ENCODE measurements around the gene NENF.
"Not testable (repeated sequence)": the region's sequence is repeated elsewhere in the genome, so short reads cannot be mapped to it uniquely, and the experiment has no call there.

Gene NENF

GRCh38 chr1:212470059-212470458 is 37.3 kb downstream of the NENF start:
- no peaks in the 10 kb centered on the region for H3K9me3 ChIP-seq (ENCODE audit: control insufficient read depth, low read length)
- H3K27me3 ChIP-seq (replicated peaks; ENCODE audit: control insufficient read depth, insufficient read depth, low read length, poor library complexity, severe bottlenecking), result no peaks in the 10 kb centered on the region
- no peaks in the 10 kb centered on the region for H3K36me3 ChIP-seq (ENCODE audit: control insufficient read depth, insufficient read depth, low read length)
- H3K4me3 ChIP-seq (ENCODE audit: insufficient read depth, low read depth, low read length, poor library complexity, severe bottlenecking), result no peak overlapping the region
- H3K4me1 ChIP-seq (ENCODE audit: control insufficient read depth, insufficient read depth, low read length, poor library complexity, severe bottlenecking), result no peaks in the 10 kb centered on the region
- no peak for DNase-seq
- H3K27ac ChIP-seq (ENCODE audit: insufficient read depth, low read length, poor library complexity, severe bottlenecking), result no peak overlapping the region

GRCh38 chr1:212471286-212471685 is 38.6 kb downstream of the NENF start:
- H3K36me3 ChIP-seq (ENCODE audit: control insufficient read depth, insufficient read depth, low read length), result no peaks in the 10 kb centered on the region
- H3K27ac ChIP-seq (ENCODE audit: insufficient read depth, low read length, poor library complexity, severe bottlenecking), result no peak overlapping the region
- no peak for DNase-seq
- no peaks in the 10 kb centered on the region for H3K4me1 ChIP-seq (ENCODE audit: control insufficient read depth, insufficient read depth, low read length, poor library complexity, severe bottlenecking)
- no peak overlapping the region for H3K4me3 ChIP-seq (ENCODE audit: insufficient read depth, low read depth, low read length, poor library complexity, severe bottlenecking)
- H3K27me3 ChIP-seq (replicated peaks; ENCODE audit: control insufficient read depth, insufficient read depth, low read length, poor library complexity, severe bottlenecking), result no peaks in the 10 kb centered on the region
- no peaks in the 10 kb centered on the region for H3K9me3 ChIP-seq (ENCODE audit: control insufficient read depth, low read length)

- Histone ChIP-seq H3K4me1 (ENCODE audit: control insufficient read depth, insufficient read depth, low read length, poor library complexity, severe bottlenecking) (no peaks in the 10 kb centered on the region), H3K9me3 (ENCODE audit: control insufficient read depth, low read length) (no peaks in the 10 kb centered on the region), H3K27ac (ENCODE audit: insufficient read depth, low read length, poor library complexity, severe bottlenecking) (no peak overlapping the region), H3K36me3 (ENCODE audit: control insufficient read depth, insufficient read depth, low read length) (no peaks in the 10 kb centered on the region), H3K4me3 (ENCODE audit: insufficient read depth, low read depth, low read length, poor library complexity, severe bottlenecking) (no peak overlapping the region), H3K27me3 (replicated peaks; ENCODE audit: control insufficient read depth, insufficient read depth, low read length, poor library complexity, severe bottlenecking) (no peaks in the 10 kb centered on the region)
- DNase-seq, result no peak
Observed at GRCh38 chr1:212471891-212472675, 39.4 kb downstream of the NENF start.

- H3K36me3 ChIP-seq (ENCODE audit: control insufficient read depth, insufficient read depth, low read length), result no peaks in the 10 kb centered on the region
Observed at GRCh38 chr1:212473729-212474128, 41.0 kb downstream of the NENF start.

GRCh38 chr1:212475151-212475550 is 42.4 kb downstream of the NENF start:
- Histone ChIP-seq H3K36me3 (ENCODE audit: control insufficient read depth, insufficient read depth, low read length) (no peaks in the 10 kb centered on the region), H3K4me3 (ENCODE audit: insufficient read depth, low read depth, low read length, poor library complexity, severe bottlenecking) (no peak overlapping the region), H3K4me1 (ENCODE audit: control insufficient read depth, insufficient read depth, low read length, poor library complexity, severe bottlenecking) (no peaks in the 10 kb centered on the region), H3K9me3 (ENCODE audit: control insufficient read depth, low read length) (no peaks in the 10 kb centered on the region), H3K27me3 (replicated peaks; ENCODE audit: control insufficient read depth, insufficient read depth, low read length, poor library complexity, severe bottlenecking) (no peaks in the 10 kb centered on the region), H3K27ac (ENCODE audit: insufficient read depth, low read length, poor library complexity, severe bottlenecking) (no peak overlapping the region)
- no peak for DNase-seq

More at GRCh38 chr1:212473729-212474128, 41.0 kb downstream of the NENF start:
- no peaks in the 10 kb centered on the region for H3K9me3 ChIP-seq (ENCODE audit: control insufficient read depth, low read length)
- no peak overlapping the region for H3K4me3 ChIP-seq (ENCODE audit: insufficient read depth, low read depth, low read length, poor library complexity, severe bottlenecking)
- no peaks in the 10 kb centered on the region for H3K27me3 ChIP-seq (replicated peaks; ENCODE audit: control insufficient read depth, insufficient read depth, low read length, poor library complexity, severe bottlenecking)
- DNase-seq, result no peak
- H3K4me1 ChIP-seq (ENCODE audit: control insufficient read depth, insufficient read depth, low read length, poor library complexity, severe bottlenecking), result no peaks in the 10 kb centered on the region
- H3K27ac ChIP-seq (ENCODE audit: insufficient read depth, low read length, poor library complexity, severe bottlenecking), result no peak overlapping the region

GRCh38 chr1:212475831-212476230 is 43.1 kb downstream of the NENF start:
- not testable (repeated sequence) for H3K36me3 ChIP-seq (ENCODE audit: control insufficient read depth, insufficient read depth, low read length); H3K4me1 ChIP-seq (ENCODE audit: control insufficient read depth, insufficient read depth, low read length, poor library complexity, severe bottlenecking); H3K4me3 ChIP-seq (ENCODE audit: insufficient read depth, low read depth, low read length, poor library complexity, severe bottlenecking); H3K27me3 ChIP-seq (replicated peaks; ENCODE audit: control insufficient read depth, insufficient read depth, low read length, poor library complexity, severe bottlenecking); H3K27ac ChIP-seq (ENCODE audit: insufficient read depth, low read length, poor library complexity, severe bottlenecking); DNase-seq; H3K9me3 ChIP-seq (ENCODE audit: control insufficient read depth, low read length)

- DNase-seq, result peak; percentile 38 to 51 (median 46)
- H3K4me3 ChIP-seq (ENCODE audit: insufficient read depth, low read depth, low read length, poor library complexity, severe bottlenecking), result no peak overlapping the region
- H3K27me3 ChIP-seq (replicated peaks; ENCODE audit: control insufficient read depth, insufficient read depth, low read length, poor library complexity, severe bottlenecking), result no peaks in the 10 kb centered on the region
- no peaks in the 10 kb centered on the region for H3K9me3 ChIP-seq (ENCODE audit: control insufficient read depth, low read length)
- no peaks in the 10 kb centered on the region for H3K36me3 ChIP-seq (ENCODE audit: control insufficient read depth, insufficient read depth, low read length)
- H3K27ac ChIP-seq (ENCODE audit: insufficient read depth, low read length, poor library complexity, severe bottlenecking), result no peak overlapping the region
- no peaks in the 10 kb centered on the region for H3K4me1 ChIP-seq (ENCODE audit: control insufficient read depth, insufficient read depth, low read length, poor library complexity, severe bottlenecking)
Observed at GRCh38 chr1:212477014-212477679, 44.4 kb downstream of the NENF start.

- Histone ChIP-seq H3K36me3 (ENCODE audit: control insufficient read depth, insufficient read depth, low read length) (no peaks in the 10 kb centered on the region), H3K27me3 (replicated peaks; ENCODE audit: control insufficient read depth, insufficient read depth, low read length, poor library complexity, severe bottlenecking) (no peaks in the 10 kb centered on the region), H3K27ac (ENCODE audit: insufficient read depth, low read length, poor library complexity, severe bottlenecking) (no peak overlapping the region), H3K4me3 (ENCODE audit: insufficient read depth, low read depth, low read length, poor library complexity, severe bottlenecking) (no peak overlapping the region), H3K4me1 (ENCODE audit: control insufficient read depth, insufficient read depth, low read length, poor library complexity, severe bottlenecking) (no peaks in the 10 kb centered on the region), H3K9me3 (ENCODE audit: control insufficient read depth, low read length) (no peaks in the 10 kb centered on the region)
- DNase-seq, result no peak
Observed at GRCh38 chr1:212477680-212478466, 45.2 kb downstream of the NENF start.

GRCh38 chr1:212478467-212479025 is 45.8 kb downstream of the NENF start:
- H3K27ac ChIP-seq (ENCODE audit: insufficient read depth, low read length, poor library complexity, severe bottlenecking), result no peak overlapping the region

More at GRCh38 chr1:212478467-212479025, 45.8 kb downstream of the NENF start:
- Histone ChIP-seq H3K4me3 (ENCODE audit: insufficient read depth, low read depth, low read length, poor library complexity, severe bottlenecking) (no peak overlapping the region), H3K36me3 (ENCODE audit: control insufficient read depth, insufficient read depth, low read length) (no peaks in the 10 kb centered on the region), H3K4me1 (ENCODE audit: control insufficient read depth, insufficient read depth, low read length, poor library complexity, severe bottlenecking) (no peaks in the 10 kb centered on the region), H3K9me3 (ENCODE audit: control insufficient read depth, low read length) (no peaks in the 10 kb centered on the region), H3K27me3 (replicated peaks; ENCODE audit: control insufficient read depth, insufficient read depth, low read length, poor library complexity, severe bottlenecking) (no peaks in the 10 kb centered on the region)
- DNase-seq, result no peak

Data from effector memory CD4-positive, alpha-beta T cell (primary cell).